NCI-H446 treated with DMSO at 0.1 percent for 48 hours (cell line): ENCODE measurements around the gene FMR1.

Experiments
- DNase-seq: peaks from one replicate; lab custom pipeline; 2025; lab: John Stamatoyannopoulos, UW

Gene FMR1

DNA sequence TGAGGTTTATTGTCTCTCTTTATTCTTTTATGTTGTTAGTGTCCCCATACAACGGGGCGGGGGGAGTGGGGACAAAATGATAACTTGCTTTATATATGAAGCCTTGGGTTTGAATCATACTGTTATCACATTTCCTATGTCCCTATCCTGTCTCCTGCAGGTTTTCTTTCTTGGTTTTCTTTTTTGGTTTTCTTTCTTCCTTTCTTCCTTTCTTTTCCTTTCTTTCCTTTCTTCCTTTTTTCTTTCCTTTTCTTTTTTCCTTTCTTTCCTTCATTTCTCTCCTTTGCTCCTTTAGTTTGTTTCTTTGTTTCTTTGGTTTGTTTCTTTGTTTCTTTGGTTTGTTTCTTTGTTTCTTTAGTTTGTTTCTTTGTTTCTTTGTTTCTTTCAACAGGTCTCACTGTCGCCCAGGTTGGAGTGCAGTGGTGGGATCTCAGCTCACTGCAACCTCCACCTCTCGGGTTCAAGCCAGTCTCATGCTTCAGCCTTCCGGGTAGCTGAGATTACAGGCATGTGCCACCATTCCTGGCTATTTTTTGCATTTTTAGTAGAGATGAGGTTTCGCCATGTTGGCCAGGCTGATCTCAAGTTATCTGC, 4.8 kb downstream of the FMR1 start:
- no peak for DNase-seq

DNA sequence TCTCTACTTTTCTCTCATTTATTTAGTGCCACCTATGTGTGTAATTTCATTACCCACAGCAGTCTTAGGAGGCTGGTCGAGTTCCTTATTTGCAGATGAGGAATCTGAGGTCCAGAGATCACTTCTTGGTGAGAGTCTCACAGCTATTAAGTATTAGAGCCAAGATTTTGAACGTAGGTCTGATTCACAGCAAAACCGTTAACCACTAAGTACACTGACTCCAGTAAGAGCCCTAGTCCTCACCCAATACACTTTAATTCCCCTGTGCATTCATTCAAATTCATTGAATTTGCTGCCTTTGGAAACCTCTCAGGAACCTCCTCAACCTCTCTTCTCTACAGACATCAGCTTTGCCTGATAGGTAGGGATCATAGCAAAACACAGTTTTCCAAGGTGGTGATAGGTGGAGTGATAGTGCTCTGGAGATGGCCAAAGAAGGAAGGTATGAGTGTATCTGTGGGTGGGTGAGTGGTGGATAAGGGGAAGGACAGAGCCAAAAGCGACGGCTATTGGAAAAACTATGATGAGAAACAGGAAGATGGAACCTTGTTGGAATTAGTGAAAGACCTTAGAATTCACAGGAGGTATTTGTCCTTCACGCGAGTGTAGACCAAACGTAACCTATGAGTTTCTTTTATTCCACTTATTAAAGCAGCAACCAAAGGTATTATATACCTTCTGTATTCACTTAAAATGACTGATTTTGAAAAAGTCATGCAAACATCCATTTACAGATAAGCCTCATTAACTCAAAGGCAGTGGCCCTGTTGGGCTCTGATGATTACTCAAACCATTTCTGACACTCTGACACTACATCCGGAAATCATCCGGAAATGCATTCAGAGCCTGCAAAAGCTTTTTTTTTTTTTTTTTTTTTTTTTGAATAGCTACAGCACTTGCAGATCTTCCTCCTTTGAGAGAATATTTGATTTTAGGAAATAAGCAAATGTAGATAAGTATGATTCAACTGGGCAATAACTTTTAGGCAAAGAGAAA, 6.3 kb downstream of the FMR1 start:
- no peak for DNase-seq

DNA sequence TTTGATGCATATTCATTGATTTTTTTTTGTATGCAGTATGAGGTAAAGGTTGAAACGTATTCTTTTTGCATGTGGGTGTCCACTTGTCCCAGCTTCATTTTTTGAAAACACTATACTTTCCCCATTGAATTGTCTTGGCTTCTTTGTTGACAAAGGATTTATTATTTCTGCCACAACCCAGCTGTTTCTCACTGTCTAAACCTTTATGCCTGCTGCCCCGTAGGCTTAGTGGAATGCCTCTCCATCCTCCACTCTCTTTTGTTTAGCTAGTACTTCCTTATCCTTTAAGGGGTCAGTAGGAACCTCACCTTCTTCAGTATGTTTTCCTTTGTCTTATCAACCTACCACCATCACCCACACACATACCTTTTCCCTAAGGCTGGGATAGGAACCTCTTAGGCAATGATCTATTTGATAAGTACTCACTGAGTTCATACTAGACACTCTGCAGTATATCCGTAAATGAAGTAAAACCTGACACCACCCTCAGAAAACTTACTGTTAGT, 8.5 kb downstream of the FMR1 start:
- DNase-seq: no peak

DNA sequence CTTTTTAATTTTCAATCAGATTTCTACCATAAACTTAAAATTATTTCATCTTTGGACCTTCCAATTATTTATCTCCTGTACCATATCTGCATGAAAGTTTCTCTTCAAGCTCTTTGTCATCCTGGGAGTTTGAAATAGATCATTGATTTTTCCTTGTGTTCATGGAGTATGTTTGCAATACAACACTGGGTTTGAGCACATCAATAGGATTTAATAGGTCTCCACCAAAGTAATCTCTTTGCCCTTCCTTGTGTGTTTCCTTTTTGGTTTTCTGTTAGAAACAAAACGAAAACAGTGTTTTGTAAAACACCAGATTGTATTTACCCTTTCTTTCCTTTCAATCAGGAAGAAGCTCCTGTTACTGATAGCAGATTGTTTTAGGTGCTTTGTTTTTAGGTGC, 11.9 kb downstream of the FMR1 start:
- DNase-seq: no peak

DNA sequence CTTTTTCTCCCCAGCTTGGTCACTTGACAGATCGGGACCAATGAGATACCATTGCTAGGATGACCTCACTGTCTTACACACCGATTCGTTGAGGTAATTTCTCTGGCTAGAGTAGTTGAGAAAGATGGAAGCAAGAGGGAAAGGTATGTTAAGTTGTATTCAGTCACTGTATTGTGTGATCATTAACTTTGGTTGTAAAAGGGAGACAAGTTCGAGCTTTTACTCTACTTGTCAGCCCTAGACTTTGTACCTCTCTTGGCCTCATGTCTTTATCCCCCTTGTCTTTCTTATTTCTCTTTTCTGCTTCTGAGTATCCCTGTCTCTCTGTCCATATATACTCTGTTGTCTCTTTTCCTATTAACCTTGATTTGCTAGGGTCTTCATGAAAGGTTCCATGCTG, 15.5 kb downstream of the FMR1 start:
- no peak for DNase-seq

DNA sequence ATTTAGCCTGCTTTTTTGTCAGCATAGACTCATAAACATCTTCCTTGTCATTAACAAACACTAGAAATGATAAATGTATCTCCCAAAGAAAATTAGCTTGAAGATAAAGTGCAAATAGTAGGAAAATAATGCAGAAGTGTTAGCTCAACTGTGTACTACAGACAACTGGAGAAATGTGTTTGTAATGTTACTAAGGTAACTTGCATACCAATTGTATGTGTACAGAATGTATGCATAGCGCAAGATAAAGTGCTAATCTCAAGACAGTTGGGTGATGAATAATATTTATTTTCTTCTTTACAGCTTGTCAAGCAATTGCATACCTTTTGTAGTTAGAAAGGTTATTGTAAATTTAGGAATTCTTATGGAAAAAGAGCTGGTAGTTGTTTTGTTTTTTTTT, 22.1 kb downstream of the FMR1 start:
- DNase-seq: no peak

DNA sequence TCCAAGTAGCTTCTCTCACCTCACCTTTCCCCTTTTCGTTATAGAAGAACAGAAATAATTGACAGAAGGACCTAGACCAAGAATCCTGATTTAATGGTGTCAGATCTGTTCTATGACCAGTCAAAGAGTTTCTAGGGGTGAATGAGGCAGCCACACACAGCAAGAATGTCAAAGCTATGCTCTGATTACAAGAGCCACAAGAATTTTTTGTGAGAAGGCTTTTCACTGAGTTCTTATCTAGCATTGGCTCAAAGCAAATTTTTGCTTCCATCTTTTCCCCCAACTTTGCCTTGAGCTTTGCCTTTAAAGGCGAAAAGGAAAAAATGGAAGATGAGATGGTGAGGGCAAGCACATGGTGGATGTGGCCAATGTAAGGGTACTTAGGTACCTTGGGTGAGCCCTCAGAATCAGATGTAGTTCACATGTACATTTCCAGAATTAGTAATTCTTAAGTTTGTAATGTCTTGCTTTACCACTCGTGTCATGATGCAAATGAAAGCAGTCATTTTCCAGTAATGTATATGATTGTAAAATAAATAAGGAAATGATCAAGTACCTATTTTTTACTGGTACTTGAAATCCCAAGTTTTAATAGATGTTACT, 23.5 kb downstream of the FMR1 start:
- no peak for DNase-seq

DNA sequence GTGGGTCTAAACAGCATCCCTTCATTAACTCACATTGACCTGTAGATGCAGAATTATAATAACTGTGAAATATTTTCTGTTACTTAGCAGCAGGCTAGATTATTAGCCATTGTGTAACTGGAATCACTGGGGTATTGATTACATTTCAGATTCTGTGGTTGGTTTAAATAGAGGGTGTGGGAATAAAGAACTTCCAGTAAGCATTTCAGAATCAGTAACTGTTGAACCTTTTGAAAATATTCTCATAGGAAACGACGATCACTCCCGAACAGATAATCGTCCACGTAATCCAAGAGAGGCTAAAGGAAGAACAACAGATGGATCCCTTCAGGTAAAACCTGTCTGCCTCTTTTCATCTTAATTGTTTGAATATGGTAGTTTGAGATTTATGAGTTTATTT, 33.6 kb downstream of the FMR1 start:
- DNase-seq: no peak

DNA sequence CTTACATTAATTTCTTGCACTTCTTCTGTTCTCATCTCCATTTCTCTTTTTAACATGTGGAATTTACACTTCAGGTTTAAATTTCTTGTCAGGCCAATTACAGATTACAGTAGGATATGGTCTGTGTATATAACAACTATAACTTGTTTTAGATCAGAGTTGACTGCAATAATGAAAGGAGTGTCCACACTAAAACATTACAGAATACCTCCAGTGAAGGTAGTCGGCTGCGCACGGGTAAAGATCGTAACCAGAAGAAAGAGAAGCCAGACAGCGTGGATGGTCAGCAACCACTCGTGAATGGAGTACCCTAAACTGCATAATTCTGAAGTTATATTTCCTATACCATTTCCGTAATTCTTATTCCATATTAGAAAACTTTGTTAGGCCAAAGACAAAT, 36.8 kb downstream of the FMR1 start:
- DNase-seq: no peak

DNA sequence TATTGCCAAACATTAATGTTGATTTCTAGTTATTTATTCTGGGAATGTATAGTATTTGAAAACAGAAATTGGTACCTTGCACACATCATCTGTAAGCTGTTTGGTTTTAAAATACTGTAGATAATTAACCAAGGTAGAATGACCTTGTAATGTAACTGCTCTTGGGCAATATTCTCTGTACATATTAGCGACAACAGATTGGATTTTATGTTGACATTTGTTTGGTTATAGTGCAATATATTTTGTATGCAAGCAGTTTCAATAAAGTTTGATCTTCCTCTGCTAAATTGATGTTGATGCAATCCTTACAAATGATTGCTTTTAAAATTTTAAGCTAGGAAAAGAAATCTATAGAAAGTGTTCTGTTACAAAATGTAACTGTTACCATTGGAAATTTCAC, 38.6 kb downstream of the FMR1 start:
- DNase-seq: no peak

DNA sequence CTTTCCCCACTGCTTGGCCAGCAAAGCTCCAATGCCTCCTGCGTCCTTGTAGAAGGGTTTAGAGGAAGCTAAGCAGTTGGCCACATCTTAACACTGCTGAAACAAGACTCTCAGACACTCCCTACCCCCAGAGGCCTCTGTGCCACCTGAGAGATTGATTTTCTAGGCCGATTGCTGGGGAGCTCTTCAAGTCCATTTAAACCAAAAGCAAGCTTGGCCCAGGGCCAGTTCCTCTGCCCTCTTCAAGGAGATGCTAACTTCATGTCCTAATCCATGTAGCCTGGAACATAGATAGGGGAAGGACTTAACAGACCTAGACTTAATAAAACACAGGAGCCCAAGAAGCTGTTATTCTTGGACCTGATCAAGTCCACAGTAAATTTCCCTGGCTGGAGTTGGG, 42.3 kb downstream of the FMR1 start:
- no peak for DNase-seq

DNA sequence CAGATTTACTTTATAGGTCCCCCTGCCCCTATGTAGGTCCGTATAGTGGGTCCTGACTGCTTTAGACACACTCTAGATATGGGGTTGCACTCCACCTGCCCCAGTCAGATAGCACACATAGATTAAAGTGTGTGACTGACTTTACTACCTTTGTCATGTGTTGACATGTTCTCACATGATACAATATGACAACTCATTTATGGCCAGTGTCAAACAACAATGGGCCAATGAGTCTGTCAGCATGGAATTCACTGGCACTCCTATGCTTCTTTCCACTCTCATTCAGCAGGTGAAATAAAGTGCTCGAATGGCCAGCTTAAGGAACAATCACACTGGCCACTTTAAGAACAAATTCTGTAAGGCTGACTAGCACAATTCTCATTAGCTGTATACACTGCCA, 45.6 kb downstream of the FMR1 start:
- no peak for DNase-seq

DNA sequence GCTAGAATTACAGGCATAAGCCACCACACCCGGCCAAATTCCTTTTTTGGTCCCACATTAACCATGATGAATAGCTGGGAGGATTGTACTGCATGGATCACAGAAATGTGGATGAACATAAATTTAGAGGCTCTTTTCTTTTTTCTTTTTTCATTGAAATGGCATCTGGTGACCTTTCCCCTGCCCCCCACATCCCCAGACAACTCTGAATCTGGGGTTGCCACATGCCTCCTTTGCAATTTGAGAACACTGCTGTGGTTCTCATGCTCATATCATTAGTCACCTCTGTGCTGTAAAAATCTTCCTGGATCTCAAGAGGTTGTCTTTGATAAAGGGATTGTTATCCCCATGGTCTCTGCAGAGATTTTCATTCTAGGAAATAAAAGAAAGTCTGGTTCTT, 46.6 kb downstream of the FMR1 start:
- DNase-seq: no peak

DNA sequence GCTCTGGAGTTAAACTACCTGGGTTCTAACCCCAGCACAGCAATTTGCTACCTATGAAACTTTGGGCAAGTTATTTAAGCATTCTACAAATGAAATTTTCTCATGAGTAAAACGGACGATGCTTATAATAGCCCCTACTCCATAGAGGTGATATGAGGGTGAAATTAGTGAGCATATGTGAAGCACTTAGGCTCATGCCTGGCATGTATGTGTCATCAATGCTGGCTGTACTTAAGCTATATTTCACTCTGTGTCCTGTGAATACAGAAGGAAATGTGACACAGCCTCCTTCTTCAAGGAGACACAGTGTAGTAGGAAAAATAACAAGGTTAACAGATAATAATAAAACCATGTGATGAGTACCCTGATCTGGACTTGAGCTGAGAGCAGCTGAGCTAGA, 49.0 kb downstream of the FMR1 start:
- no peak for DNase-seq

DNA sequence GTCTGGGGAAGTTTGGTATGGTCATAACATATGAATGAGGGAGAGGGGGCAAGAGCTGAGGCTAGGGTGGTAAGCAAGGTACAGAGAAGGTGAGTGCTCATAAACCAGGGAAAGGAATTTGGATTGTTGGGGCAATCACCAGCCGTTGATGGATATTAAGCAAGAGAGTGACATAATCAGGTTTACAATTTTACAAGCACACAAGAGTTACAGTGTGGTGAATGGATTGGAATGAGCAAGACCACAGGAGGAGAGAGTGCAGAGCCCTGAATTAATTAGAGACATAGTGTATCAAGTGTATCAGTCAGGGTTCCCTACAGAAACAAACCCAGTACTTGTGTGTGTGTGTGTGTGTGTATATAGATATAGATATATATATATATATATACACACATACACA, 50.8 kb downstream of the FMR1 start:
- DNase-seq: no peak

DNA sequence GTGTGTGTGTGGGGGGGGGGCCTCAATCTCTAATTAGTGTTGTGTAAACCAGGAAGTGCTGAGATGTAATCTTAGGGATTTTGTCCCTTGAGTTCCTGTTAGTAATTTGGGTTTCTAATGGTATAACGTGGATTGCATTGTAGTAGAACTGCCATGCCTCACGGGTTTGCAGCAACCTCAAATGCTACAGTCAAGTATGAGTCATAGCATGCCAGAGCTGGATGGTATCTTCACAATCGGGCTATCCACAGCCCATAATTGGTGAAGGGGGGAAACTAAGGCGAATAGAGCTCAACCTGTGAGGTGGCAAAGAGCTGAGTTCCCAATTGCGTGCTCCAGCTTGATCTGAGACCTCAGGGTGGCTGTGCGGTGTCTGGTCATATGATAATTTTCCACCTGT, 67.2 kb downstream of the FMR1 start:
- no peak for DNase-seq

DNA sequence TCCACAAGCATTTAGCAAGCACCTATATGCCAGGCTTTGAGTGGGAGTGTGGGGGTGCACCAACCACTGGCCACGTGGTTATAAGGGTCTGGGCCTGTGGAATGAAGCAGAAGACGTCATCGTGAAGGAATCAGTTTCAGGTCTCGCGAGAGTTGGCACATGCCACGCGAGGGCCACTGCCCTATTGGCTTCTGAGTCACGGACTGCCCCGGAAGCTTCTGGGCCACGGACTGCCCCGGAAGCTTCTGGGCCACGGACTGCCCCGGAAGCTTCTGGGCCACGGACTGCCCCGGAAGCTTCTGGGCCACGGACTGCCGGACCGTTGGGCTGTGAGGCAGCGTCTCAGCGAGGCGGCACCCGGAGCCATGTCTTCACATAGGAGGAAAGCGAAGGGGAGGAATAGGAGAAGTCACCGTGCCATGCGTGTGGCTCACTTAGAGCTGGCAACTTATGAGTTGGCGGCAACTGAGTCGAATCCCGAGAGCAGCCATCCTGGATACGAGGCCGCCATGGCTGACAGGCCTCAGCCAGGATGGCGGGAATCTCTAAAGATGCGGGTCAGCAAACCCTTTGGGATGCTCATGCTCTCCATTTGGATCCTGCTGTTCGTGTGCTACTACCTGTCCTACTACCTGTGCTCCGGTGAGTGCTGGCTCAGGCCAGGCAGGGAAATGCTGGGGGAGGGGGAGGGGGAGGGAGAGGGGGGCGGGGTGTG, 69.5 kb downstream of the FMR1 start, which contains the start of gene FMR1NB:
Gene FMR1NB (plus strand): TSS at position 300 of the 715 bp plus-strand sequence. CDS start 66 bp downstream, at position 366.
- no peak for DNase-seq
